Endothelial cell of umbilical vein (primary cell): ENCODE data around the gene MRPS6. TPM values are rescaled to one million over a fixed set of nuclear protein-coding genes. Genes with fewer than 3 reads are reported as not detected.

Experiments used
- BruUV-seq: library from RNA; stranded (reverse); fragments of 400-500 nt; replicated peaks from 2 replicates; lab custom pipeline; 2021; lab: Mats Ljungman, UMichigan
- CTCF ChIA-PET: fragments of 300-600, 350-600 bp; sonication (Branson Sonifier 250); formaldehyde crosslinking; loops from one replicate; lab custom pipeline; 2021; ENCODE audit warnings: antibody characterized with exemption, inconsistent platforms; lab: Charles Lee
- POLR2A ChIA-PET: fragments of 300-600, 350-600 bp; sonication (Branson Sonifier 250); formaldehyde crosslinking; loops from one replicate; lab custom pipeline; 2021; ENCODE audit warnings: antibody characterized with exemption, inconsistent platforms; lab: Charles Lee
- DNase-seq: peaks from one replicate; pipeline ENCODE4 v3.0.0-alpha.2; 2011; ENCODE audit warnings: low read depth, low spot score
- FAIRE-seq: peaks from 2 replicates; lab custom pipeline; 2011; peaks lifted over from hg19 to GRCh38; lab: Jason Lieb, UNC
- H2AFZ ChIP-seq: 2 replicates; pipeline ENCODE4 v1.6.0; 2012; ENCODE audit warnings: low read depth, low read length, control low read depth, inconsistent platforms
- H3K27ac ChIP-seq: 2 replicates; pipeline ENCODE4 v1.5.1; 2011; ENCODE audit warnings: low read depth, mild to moderate bottlenecking, control low read depth, low read length, moderate library complexity; ENCODE audit not compliant: insufficient read depth
- H3K27me3 ChIP-seq, 2 experiments: 2 replicates each; pipeline versions ENCODE4 v1.6.0 to v1.6.1; 2011; ENCODE audit warnings: low read length in 2 of 2, mixed read lengths in 1 of 2; ENCODE audit not compliant: control insufficient read depth in 2 of 2, insufficient read depth in 2 of 2
- H3K36me3 ChIP-seq, 2 experiments: 2 replicates in 1 of 2; 3 replicates in 1 of 2; pipeline ENCODE4 v1.5.1; 2011; ENCODE audit warnings: low read length in 2 of 2, mild to moderate bottlenecking in 1 of 2, moderate library complexity in 1 of 2; ENCODE audit not compliant: control insufficient read depth in 2 of 2, insufficient read depth in 2 of 2; ENCODE audit errors: extremely low read depth in 1 of 2
- H3K4me1 ChIP-seq: 3 replicates; pipeline ENCODE4 v1.5.1; 2011; ENCODE audit warnings: mild to moderate bottlenecking, low read length; ENCODE audit not compliant: control insufficient read depth, insufficient read depth; ENCODE audit errors: extremely low read depth
- H3K4me2 ChIP-seq: 2 replicates; pipeline ENCODE4 v1.6.1; 2011; ENCODE audit warnings: low read length, control low read depth, mixed read lengths; ENCODE audit not compliant: insufficient read depth
- H3K4me3 ChIP-seq, 3 experiments: fragments of 200-600 bp in 1 of 3; sonication (generic), shearing (Covaris generic) in 1 of 3; replicated peaks in 1 of 3; 2 replicates each; pipeline ENCODE4 v1.5.1; 2011 to 2016; ENCODE audit warnings: control low read depth in 3 of 3, low read length in 3 of 3, mild to moderate bottlenecking in 2 of 3, inconsistent platforms in 1 of 3, low read depth in 1 of 3, moderate library complexity in 1 of 3; ENCODE audit not compliant: insufficient read depth in 1 of 3
- H3K79me2 ChIP-seq: 2 replicates; pipeline ENCODE4 v1.6.0; 2012; ENCODE audit warnings: low read length, inconsistent platforms; ENCODE audit not compliant: control insufficient read depth, insufficient read depth
- H3K9ac ChIP-seq: replicated peaks from 2 replicates; pipeline ENCODE3; 2011; ENCODE audit warnings: low read length, control low read depth; ENCODE audit not compliant: insufficient read depth; ENCODE audit errors: extremely low read depth
- H3K9me1 ChIP-seq: replicated peaks from 3 replicates; pipeline ENCODE4 v1.6.0; 2011; ENCODE audit warnings: mild to moderate bottlenecking, low read length; ENCODE audit not compliant: control insufficient read depth, insufficient read depth; ENCODE audit errors: extremely low read depth
- H3K9me3 ChIP-seq: replicated peaks from 2 replicates; pipeline ENCODE4 v1.5.1; 2012; ENCODE audit warnings: low read length, inconsistent platforms; ENCODE audit not compliant: control insufficient read depth, insufficient read depth
- H4K20me1 ChIP-seq: replicated peaks from 2 replicates; pipeline ENCODE3; 2011; ENCODE audit warnings: mild to moderate bottlenecking, low read length; ENCODE audit not compliant: control insufficient read depth, insufficient read depth; ENCODE audit errors: extremely low read depth
- EZH2 ChIP-seq: IDR thresholded peaks from 2 replicates; pipeline ENCODE4 v1.6.1; 2012; ENCODE audit warnings: borderline replicate concordance, low read depth, mild to moderate bottlenecking, moderate library complexity, low read length, inconsistent platforms; ENCODE audit not compliant: severe bottlenecking
- FOS ChIP-seq: IDR thresholded peaks from 2 replicates; pipeline ENCODE4 v1.6.1; 2011; ENCODE audit warnings: mild to moderate bottlenecking, low read length, moderate library complexity, borderline replicate concordance; ENCODE audit not compliant: insufficient read depth
- GATA2 ChIP-seq: IDR thresholded peaks from 2 replicates; pipeline ENCODE4 v1.7.0; 2011; ENCODE audit warnings: low read depth, mild to moderate bottlenecking, moderate library complexity, mixed read lengths, low read length; ENCODE audit not compliant: insufficient read length, insufficient read depth
- JUN ChIP-seq: IDR thresholded peaks from 2 replicates; pipeline ENCODE4 v1.6.1; 2011; ENCODE audit warnings: borderline replicate concordance, low read depth; ENCODE audit not compliant: insufficient read length, insufficient read depth
- MAX ChIP-seq: IDR thresholded peaks from 2 replicates; pipeline ENCODE4 v1.6.1; 2011; ENCODE audit not compliant: insufficient read depth, insufficient read length
- MYC ChIP-seq: IDR thresholded peaks from one replicate; pipeline ENCODE4 v1.6.1; 2011; ENCODE audit warnings: mild to moderate bottlenecking, low read depth, low read length
- POLR2A ChIP-seq: IDR thresholded peaks from 2 replicates; pipeline ENCODE4 v1.6.1; 2012; ENCODE audit warnings: low read depth, mild to moderate bottlenecking, control low read depth, low read length
- POLR2AphosphoS5 ChIP-seq: IDR thresholded peaks from 2 replicates; pipeline ENCODE4 v1.6.1; 2012; ENCODE audit warnings: low read depth, mild to moderate bottlenecking, control low read depth, low read length, moderate library complexity; ENCODE audit not compliant: insufficient read depth
- dilution Hi-C: fragments of 300-500 bp; cut with MboI; formaldehyde crosslinking; loops from one replicate; pipeline ENCODE4 v1.15.0; 2019; ENCODE audit warnings: low sequenced_read_pairs; ENCODE audit not compliant: extremely low pct_ligation_motif_present
- intact Hi-C: fragments of 100-400 bp; cut with micrococcal nuclease; formaldehyde crosslinking; loops from one replicate; pipeline ENCODE4 v1.10.0; 2022
- polyA plus RNA-seq, 4 experiments: library from polyadenylated mRNA; depleted of rRNA in 3 of 4; stranded (reverse) in 3 of 4; unstranded in 1 of 4; fragments of >200 nt; gene quantifications; 2 replicates each; pipeline versions ENCODE4 v1.2.1 to v1.2.3, GENCODE V29; 2011 to 2012; ENCODE audit warnings: missing spikeins in 1 of 4
- total RNA-seq: library from RNA; stranded (reverse); gene quantifications from 2 replicates; pipeline ENCODE4 v1.2.3, GENCODE V29; 2021
- TF ChIP-seq, protein P1 (sequence below), 2 donors: IDR thresholded peaks; 1 replicate in 1 of 2; 2 replicates in 1 of 2; pipeline ENCODE4 v1.5.1; 2011; ENCODE audit warnings: low read length in 2 of 2, mild to moderate bottlenecking in 2 of 2, moderate library complexity in 2 of 2, control low read depth in 1 of 2, inconsistent platforms in 1 of 2, low read depth in 1 of 2; ENCODE audit not compliant: insufficient read depth in 1 of 2; ENCODE audit errors: extremely low read depth in 1 of 2

MRPS6 gene
- total and polyA plus RNA-seq, 2 donors (not counting 3 experiments of a cell fraction or from before 2014, with no cell fraction given) = 19.8 to 37.2 TPM

DNA sequence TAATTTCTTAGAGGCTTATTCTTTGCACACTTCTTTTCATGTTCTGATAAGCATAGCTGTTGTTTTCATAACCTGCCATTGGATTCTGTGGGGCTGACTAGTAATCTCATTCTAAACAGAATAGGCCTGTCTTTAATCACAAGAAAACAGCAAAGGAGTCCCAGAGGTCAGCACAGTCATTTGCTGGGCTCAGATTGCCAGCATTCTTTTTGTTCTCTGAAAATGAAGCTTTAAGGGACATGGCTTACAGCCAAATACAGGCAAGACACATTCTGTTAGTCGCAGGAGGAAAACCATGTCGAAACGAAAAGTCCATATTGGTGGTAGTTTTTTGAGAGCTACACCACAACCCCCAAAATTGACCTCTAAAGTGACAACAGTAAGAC, 75.0 kb downstream of the MRPS6 start:
- BruUV-seq = no TSS peak
- H3K27ac ChIP-seq = no peak overlapping the region
- ChIA-PET POLR2A (no interaction called here), CTCF (interaction anchor here (1.0 kb wide), 1 partner anchor 224 kb away, joined by 3 read pairs; no protein-coding TSS in a partner anchor)
- H2AFZ ChIP-seq = no peak overlapping the region
- intact Hi-C loops (no loop called here), dilution Hi-C loops (no loop called here)
- H3K4me3 ChIP-seq = no peak overlapping the region
- peak; percentile 47 for FAIRE-seq
- no peak overlapping the region for H3K4me2 ChIP-seq
- H3K36me3 ChIP-seq = no peaks in the 10 kb centered on the region
- H3K9me3 ChIP-seq = no peaks in the 10 kb centered on the region
- H4K20me1 ChIP-seq = no peaks in the 10 kb centered on the region
- no peaks in the 10 kb centered on the region for H3K9me1 ChIP-seq
- H3K79me2 ChIP-seq = no peaks in the 10 kb centered on the region
- peaks cover 2% of the 10 kb centered on the region for H3K4me1 ChIP-seq
- no peaks in the 10 kb centered on the region for H3K27me3 ChIP-seq
- no peak overlapping the region for H3K9ac ChIP-seq
- TF ChIP-seq JUN = no peak
- no peak for TF ChIP-seq MYC
- TF ChIP-seq, protein P1, sequence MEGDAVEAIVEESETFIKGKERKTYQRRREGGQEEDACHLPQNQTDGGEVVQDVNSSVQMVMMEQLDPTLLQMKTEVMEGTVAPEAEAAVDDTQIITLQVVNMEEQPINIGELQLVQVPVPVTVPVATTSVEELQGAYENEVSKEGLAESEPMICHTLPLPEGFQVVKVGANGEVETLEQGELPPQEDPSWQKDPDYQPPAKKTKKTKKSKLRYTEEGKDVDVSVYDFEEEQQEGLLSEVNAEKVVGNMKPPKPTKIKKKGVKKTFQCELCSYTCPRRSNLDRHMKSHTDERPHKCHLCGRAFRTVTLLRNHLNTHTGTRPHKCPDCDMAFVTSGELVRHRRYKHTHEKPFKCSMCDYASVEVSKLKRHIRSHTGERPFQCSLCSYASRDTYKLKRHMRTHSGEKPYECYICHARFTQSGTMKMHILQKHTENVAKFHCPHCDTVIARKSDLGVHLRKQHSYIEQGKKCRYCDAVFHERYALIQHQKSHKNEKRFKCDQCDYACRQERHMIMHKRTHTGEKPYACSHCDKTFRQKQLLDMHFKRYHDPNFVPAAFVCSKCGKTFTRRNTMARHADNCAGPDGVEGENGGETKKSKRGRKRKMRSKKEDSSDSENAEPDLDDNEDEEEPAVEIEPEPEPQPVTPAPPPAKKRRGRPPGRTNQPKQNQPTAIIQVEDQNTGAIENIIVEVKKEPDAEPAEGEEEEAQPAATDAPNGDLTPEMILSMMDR (IDR thresholded peaks at IDR 0.05; ENCODE audit: extremely low read depth in 1 of 2, insufficient read depth in 1 of 2, low read depth in 1 of 2, low read length in 2 of 2) = no peak
- TF ChIP-seq POLR2AphosphoS5 = no peak
- TF ChIP-seq EZH2 = no peak
- TF ChIP-seq MAX = no peak
- no peak for TF ChIP-seq POLR2A
- no peak for TF ChIP-seq GATA2
- TF ChIP-seq FOS = no peak
- DNase-seq = peak; percentile 65
